ENCODE results near the gene OR6J1. TPM values are rescaled to one million over a fixed set of nuclear protein-coding genes. Genes with fewer than 3 reads are reported as not detected.

The OR6J1 gene
- total RNA-seq, 1 experiment from 2014 or later: 0.18 TPM

DNA sequence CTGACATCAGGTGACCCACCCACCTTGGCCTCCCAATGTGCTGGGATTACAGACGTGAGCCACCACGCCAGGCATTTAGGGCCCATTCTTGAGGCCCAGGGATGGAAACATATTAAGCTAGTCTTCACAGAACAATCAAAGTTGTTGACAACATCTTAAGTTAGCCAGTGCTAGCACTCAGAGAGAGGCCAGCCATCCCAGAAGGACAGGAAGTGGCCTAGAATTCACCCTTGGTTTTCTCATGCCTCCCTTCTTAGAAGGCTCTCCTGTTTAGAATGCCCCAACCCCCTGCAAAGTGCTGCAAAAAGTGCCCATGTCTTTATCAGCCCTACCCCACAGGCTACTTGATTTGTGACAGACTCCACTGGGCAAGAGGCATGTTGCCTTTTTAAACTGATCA lies 12.1 kb upstream of the OR6J1 start:
- TF ChIP-seq, protein P1, sequence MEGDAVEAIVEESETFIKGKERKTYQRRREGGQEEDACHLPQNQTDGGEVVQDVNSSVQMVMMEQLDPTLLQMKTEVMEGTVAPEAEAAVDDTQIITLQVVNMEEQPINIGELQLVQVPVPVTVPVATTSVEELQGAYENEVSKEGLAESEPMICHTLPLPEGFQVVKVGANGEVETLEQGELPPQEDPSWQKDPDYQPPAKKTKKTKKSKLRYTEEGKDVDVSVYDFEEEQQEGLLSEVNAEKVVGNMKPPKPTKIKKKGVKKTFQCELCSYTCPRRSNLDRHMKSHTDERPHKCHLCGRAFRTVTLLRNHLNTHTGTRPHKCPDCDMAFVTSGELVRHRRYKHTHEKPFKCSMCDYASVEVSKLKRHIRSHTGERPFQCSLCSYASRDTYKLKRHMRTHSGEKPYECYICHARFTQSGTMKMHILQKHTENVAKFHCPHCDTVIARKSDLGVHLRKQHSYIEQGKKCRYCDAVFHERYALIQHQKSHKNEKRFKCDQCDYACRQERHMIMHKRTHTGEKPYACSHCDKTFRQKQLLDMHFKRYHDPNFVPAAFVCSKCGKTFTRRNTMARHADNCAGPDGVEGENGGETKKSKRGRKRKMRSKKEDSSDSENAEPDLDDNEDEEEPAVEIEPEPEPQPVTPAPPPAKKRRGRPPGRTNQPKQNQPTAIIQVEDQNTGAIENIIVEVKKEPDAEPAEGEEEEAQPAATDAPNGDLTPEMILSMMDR (IDR thresholded peaks at IDR 0.05; ENCODE audit: insufficient read depth in 1 of 2, low read depth in 1 of 2, low read length in 1 of 2, severe bottlenecking in 1 of 2, unreplicated experiment in 1 of 2): no peak
- intact Hi-C loops (cut with micrococcal nuclease; ENCODE audit: unreplicated experiment): no loop called here
- ChIA-PET POLR2A (no interaction called here), CTCF (interaction anchor here (2.3 kb wide), 1 partner anchor 196 kb away, joined by 11 read pairs; no protein-coding TSS in a partner anchor)
- Mint-ChIP-seq H3K27ac (ENCODE audit: unreplicated experiment) (no peak overlapping the region), H3K4me1 (ENCODE audit: low read depth, unreplicated experiment) (peaks cover 5% of the 10 kb centered on the region), H3K9me3 (ENCODE audit: unreplicated experiment) (no peaks in the 10 kb centered on the region), H3K4me3 (ENCODE audit: unreplicated experiment) (no peak overlapping the region), H3K36me3 (ENCODE audit: insufficient read depth, unreplicated experiment) (peaks cover 5% of the 10 kb centered on the region), H3K27me3 (ENCODE audit: insufficient read depth, unreplicated experiment) (no peaks in the 10 kb centered on the region)
- Histone ChIP-seq H3K36me3 (ENCODE audit: control insufficient read depth, insufficient read depth, low read length) (no peaks in the 10 kb centered on the region), H3K4me1 (peaks cover 24% of the 10 kb centered on the region), H3K9me3 (no peaks in the 10 kb centered on the region), H3K4me3 (ENCODE audit: low read depth, low read length) (no peak overlapping the region), H3K27me3 (replicated peaks; ENCODE audit: control insufficient read depth, insufficient read depth, low read length) (no peaks in the 10 kb centered on the region)
- BruUV-seq (replicated peaks): no TSS peak
- DNase-seq: no peak

DNA sequence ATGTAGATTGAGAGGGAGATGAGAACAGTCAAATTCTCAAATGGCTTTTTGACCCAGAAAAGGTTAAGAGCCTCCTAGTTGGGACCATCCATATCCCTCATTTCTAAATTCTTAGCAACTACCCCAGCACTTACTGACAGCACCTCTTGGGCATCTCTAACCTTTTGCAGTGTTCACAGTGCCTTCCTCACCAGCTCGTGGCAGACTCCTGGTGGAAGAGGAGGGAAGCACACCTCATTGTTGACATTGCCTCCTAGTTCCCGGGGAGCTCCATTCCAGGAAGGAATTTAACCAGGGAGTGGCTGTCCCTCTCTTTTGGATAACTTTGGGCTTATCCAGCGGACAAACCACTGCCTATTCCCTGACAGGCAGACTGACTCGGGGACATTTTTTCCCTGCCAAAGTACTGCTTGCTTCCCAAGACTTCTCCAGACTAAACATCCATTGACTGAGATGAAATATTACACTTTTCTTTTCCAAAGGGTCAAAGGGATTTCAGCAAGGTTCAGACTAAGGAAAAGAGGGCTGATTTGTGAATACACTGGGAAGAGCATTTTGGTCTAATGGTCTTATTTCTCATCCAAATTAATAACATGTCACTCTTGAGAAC lies 9.0 kb upstream of the OR6J1 start:
- Mint-ChIP-seq H3K4me1 (ENCODE audit: low read depth, unreplicated experiment) (peaks cover 12% of the 10 kb centered on the region), H3K9me3 (ENCODE audit: unreplicated experiment) (no peaks in the 10 kb centered on the region), H3K4me3 (ENCODE audit: unreplicated experiment) (no peak overlapping the region), H3K27me3 (ENCODE audit: insufficient read depth, unreplicated experiment) (no peaks in the 10 kb centered on the region), H3K27ac (ENCODE audit: unreplicated experiment) (peak overlapping the region; percentile 68), H3K36me3 (ENCODE audit: insufficient read depth, unreplicated experiment) (peaks cover 5% of the 10 kb centered on the region)
- TF ChIP-seq, protein P1 (IDR thresholded peaks at IDR 0.05; ENCODE audit: insufficient read depth in 1 of 2, low read depth in 1 of 2, low read length in 1 of 2, severe bottlenecking in 1 of 2, unreplicated experiment in 1 of 2): peak; percentile 80 to 91
- peak; percentile 85 to 86 for DNase-seq
- intact Hi-C loops (cut with micrococcal nuclease; ENCODE audit: unreplicated experiment): loop anchor here (1.0 to 2.0 kb wide), 3 partner anchors 54 to 96 kb away; partner anchors contain the start of gene ABHD4
- Histone ChIP-seq H3K4me1 (peaks cover 31% of the 10 kb centered on the region), H3K9me3 (no peaks in the 10 kb centered on the region), H3K27me3 (replicated peaks; ENCODE audit: control insufficient read depth, insufficient read depth, low read length) (no peaks in the 10 kb centered on the region), H3K4me3 (ENCODE audit: low read depth, low read length) (no peak overlapping the region), H3K36me3 (ENCODE audit: control insufficient read depth, insufficient read depth, low read length) (no peaks in the 10 kb centered on the region)
- no TSS peak for BruUV-seq (replicated peaks)
- CTCF ChIA-PET: interaction anchor here (0.6 to 3.7 kb wide), 19 partner anchors 9 to 264 kb away, joined by 3 to 113 read pairs (median 6); partner anchors contain the start of genes DAD1, LRP10, OR6J1 and OXA1L
- POLR2A ChIA-PET: interaction anchor here (0.6 to 1.6 kb wide), 5 partner anchors 21 to 154 kb away, joined by 3 to 6 read pairs (median 3); partner anchors contain the start of gene OXA1L

DNA sequence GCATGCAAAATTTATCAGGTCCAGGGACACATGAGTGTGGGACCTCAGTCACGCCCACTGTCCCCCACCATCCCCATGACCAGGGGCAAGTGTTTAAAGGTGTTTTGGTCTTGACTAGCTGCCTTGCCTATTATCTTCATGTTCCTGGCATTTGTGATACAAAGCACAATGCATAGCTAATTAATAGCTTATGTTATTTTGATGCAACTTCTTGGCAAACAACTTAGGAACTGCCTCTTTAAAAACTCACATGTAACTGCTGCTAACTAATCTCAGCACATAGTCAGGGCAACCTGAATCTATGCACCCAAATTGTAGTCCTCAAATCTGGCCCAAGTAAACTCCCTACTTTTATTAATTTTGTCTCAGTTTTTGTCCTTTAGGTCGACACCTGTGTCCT lies 7.4 kb upstream of the OR6J1 start:
- Mint-ChIP-seq H3K4me1 (ENCODE audit: low read depth, unreplicated experiment) (peaks cover 12% of the 10 kb centered on the region), H3K27me3 (ENCODE audit: insufficient read depth, unreplicated experiment) (no peaks in the 10 kb centered on the region), H3K36me3 (ENCODE audit: insufficient read depth, unreplicated experiment) (peaks cover 5% of the 10 kb centered on the region), H3K4me3 (ENCODE audit: unreplicated experiment) (no peak overlapping the region), H3K9me3 (ENCODE audit: unreplicated experiment) (no peaks in the 10 kb centered on the region), H3K27ac (ENCODE audit: unreplicated experiment) (no peak overlapping the region)
- Histone ChIP-seq H3K4me3 (ENCODE audit: low read depth, low read length) (no peak overlapping the region), H3K4me1 (peaks cover 20% of the 10 kb centered on the region), H3K9me3 (no peaks in the 10 kb centered on the region), H3K27me3 (replicated peaks; ENCODE audit: control insufficient read depth, insufficient read depth, low read length) (no peaks in the 10 kb centered on the region), H3K36me3 (ENCODE audit: control insufficient read depth, insufficient read depth, low read length) (no peaks in the 10 kb centered on the region)
- POLR2A ChIA-PET: interaction anchor here (0.8 kb wide), 1 partner anchor 62 kb away, joined by 5 read pairs; the partner anchor contains the start of gene DAD1
- CTCF ChIA-PET: interaction anchor here (1.3 to 3.7 kb wide), 2 partner anchors 80 to 168 kb away, joined by 6 to 113 read pairs; no protein-coding TSS in a partner anchor
- intact Hi-C loops (cut with micrococcal nuclease; ENCODE audit: unreplicated experiment): no loop called here
- TF ChIP-seq, protein P1 (IDR thresholded peaks at IDR 0.05; ENCODE audit: insufficient read depth in 1 of 2, low read depth in 1 of 2, low read length in 1 of 2, severe bottlenecking in 1 of 2, unreplicated experiment in 1 of 2): no peak
- no TSS peak for BruUV-seq (replicated peaks)
- DNase-seq: no peak

Measured in Caco-2 (cell line).